Suprapubic skin (tissue), 3 donors: ENCODE data around the gene TRIM52.
"Not testable (repeated sequence)": the region's sequence is repeated elsewhere in the genome, so short reads cannot be mapped to it uniquely, and the experiment has no call there.

Source experiments
- POLR2A ChIP-seq, 2 donors: fragments of 450-650 bp; IDR thresholded peaks; one replicate each; pipeline ENCODE4 v1.6.1; 2017; ENCODE audit warnings: antibody characterized with exemption in 2 of 2, mild to moderate bottlenecking in 2 of 2, moderate library complexity in 2 of 2
- TF ChIP-seq, protein P1 (sequence below), 2 donors: fragments of 200-600 bp in 1 of 2; fragments of 450-650 bp in 1 of 2; sonication (generic) in 1 of 2; IDR thresholded peaks; one replicate each; pipeline ENCODE4 v1.5.1; 2016 to 2019; ENCODE audit warnings: antibody characterized with exemption in 2 of 2, mild to moderate bottlenecking in 1 of 2, moderate library complexity in 1 of 2

DNA sequence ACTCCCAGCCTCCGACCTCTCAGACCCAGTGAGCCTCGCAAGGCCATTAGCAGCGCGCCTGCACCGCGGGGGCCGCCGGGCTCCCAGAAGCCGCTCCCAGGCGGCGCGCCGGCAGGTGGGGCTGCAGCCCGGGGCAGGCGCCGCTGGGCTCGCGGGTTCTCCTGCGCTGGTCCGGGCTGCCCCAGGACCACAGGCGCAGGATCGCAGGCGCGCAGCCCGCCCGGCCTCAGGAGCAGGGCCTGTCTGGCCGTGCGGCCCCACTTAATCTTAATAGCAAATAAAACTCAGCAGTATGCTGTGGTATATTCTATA lies 12.4 kb upstream of the TRIM52 start:
- TF ChIP-seq, protein P1, sequence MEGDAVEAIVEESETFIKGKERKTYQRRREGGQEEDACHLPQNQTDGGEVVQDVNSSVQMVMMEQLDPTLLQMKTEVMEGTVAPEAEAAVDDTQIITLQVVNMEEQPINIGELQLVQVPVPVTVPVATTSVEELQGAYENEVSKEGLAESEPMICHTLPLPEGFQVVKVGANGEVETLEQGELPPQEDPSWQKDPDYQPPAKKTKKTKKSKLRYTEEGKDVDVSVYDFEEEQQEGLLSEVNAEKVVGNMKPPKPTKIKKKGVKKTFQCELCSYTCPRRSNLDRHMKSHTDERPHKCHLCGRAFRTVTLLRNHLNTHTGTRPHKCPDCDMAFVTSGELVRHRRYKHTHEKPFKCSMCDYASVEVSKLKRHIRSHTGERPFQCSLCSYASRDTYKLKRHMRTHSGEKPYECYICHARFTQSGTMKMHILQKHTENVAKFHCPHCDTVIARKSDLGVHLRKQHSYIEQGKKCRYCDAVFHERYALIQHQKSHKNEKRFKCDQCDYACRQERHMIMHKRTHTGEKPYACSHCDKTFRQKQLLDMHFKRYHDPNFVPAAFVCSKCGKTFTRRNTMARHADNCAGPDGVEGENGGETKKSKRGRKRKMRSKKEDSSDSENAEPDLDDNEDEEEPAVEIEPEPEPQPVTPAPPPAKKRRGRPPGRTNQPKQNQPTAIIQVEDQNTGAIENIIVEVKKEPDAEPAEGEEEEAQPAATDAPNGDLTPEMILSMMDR (IDR thresholded peaks at IDR 0.05) = not testable (repeated sequence)
- TF ChIP-seq POLR2A (IDR thresholded peaks at IDR 0.05) = not testable (repeated sequence)
